GM13976 (cell line): Measurements from ENCODE around the gene KISS1R.
A peak's percentile ranks its signal among the peaks of the same experiment; 100 is the strongest.

ENCODE experiments used
- DNase-seq: peaks from one replicate; pipeline ENCODE4 v3.0.0; 2012; ENCODE audit warnings: low spot score
- in situ Hi-C: fragments of 300-500 bp; cut with MboI; formaldehyde crosslinking; loops from one replicate; pipeline ENCODE4 v1.12.0; 2022; ENCODE audit warnings: low sequenced_read_pairs, mixed read lengths, inconsistent platforms; ENCODE audit not compliant: unreplicated experiment
- TF ChIP-seq, protein P1 (sequence below): IDR thresholded peaks from 2 replicates; pipeline ENCODE4 v1.5.1; 2012; ENCODE audit warnings: borderline replicate concordance, mild to moderate bottlenecking; ENCODE audit not compliant: insufficient read depth; ENCODE audit errors: extremely low read depth, missing control alignments, control extremely low read depth

The KISS1R gene

DNA sequence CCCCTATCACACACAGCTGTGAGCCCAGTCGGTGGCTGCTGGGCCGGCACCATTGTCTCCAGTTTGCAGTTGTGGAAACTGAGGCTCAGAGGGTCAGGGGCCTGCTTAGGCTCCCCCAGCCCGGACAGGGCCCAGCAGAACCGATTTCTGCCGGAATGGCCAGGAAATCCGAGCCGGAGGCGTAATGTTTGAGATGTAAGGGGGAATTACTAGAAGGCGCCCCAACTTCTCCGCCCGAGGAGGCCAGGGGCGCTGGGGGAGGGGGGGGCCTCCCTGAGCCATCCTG, 962 bp downstream of the KISS1R start:
- TF ChIP-seq, protein P1, sequence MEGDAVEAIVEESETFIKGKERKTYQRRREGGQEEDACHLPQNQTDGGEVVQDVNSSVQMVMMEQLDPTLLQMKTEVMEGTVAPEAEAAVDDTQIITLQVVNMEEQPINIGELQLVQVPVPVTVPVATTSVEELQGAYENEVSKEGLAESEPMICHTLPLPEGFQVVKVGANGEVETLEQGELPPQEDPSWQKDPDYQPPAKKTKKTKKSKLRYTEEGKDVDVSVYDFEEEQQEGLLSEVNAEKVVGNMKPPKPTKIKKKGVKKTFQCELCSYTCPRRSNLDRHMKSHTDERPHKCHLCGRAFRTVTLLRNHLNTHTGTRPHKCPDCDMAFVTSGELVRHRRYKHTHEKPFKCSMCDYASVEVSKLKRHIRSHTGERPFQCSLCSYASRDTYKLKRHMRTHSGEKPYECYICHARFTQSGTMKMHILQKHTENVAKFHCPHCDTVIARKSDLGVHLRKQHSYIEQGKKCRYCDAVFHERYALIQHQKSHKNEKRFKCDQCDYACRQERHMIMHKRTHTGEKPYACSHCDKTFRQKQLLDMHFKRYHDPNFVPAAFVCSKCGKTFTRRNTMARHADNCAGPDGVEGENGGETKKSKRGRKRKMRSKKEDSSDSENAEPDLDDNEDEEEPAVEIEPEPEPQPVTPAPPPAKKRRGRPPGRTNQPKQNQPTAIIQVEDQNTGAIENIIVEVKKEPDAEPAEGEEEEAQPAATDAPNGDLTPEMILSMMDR, result no peak
- in situ Hi-C loops, result loop anchor here (10.0 kb wide), 1 partner anchor 53 kb away; no protein-coding TSS in a partner anchor

DNA sequence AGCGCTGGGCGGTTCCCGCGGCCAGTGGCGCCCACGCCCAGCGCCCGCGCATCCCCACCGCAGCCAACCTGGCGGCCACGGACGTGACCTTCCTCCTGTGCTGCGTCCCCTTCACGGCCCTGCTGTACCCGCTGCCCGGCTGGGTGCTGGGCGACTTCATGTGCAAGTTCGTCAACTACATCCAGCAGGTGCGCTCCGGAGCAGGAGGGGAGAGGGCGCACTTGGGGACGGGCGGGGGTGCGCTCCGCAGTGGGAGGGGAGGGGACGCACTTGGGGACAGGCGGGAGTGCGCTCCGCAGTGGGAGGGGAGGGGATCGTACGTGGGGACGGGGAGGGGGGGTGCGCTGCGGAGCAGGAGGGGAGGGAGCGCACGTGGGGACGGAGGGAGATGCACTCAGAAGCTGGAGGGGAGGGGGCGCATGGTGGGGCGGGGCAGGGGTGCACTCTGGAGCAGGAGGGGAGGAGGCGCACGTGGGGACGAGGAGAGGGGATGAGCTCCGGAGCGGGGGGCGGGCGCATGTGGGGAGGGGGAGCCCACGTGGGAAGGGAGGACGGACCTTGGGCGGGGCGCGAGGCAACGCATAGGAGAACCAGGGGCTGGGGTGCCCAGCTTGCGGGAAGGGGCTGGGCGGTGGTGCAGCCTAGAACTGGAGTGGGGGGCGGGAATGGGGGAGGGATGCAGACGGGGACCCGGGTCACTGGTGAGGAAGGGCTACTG, 1.5 kb downstream of the KISS1R start:
- TF ChIP-seq, protein P1, result no peak

More for the DNA sequence above, 962 bp downstream of the KISS1R start:
- DNase-seq, result no peak

GRCh38 chr19:919199-920050, 2.3 kb downstream of the KISS1R start:
- in situ Hi-C loops, result loop anchor here (5.0 to 10.0 kb wide), 2 partner anchors 55 to 68 kb away; no protein-coding TSS in a partner anchor
- TF ChIP-seq, protein P1, result no peak
- no peak for DNase-seq

More for the DNA sequence above, 1.5 kb downstream of the KISS1R start:
- DNase-seq, result no peak
- in situ Hi-C loops, result loop anchor here (10.0 kb wide), 1 partner anchor 54 kb away; no protein-coding TSS in a partner anchor

- in situ Hi-C loops, result loop anchor here (5.0 kb wide), 1 partner anchor 67 kb away; no protein-coding TSS in a partner anchor
- TF ChIP-seq, protein P1, result no peak
- DNase-seq, result peak; percentile 77
Measured at GRCh38 chr19:920051-920864, 3.1 kb downstream of the KISS1R start.

- TF ChIP-seq, protein P1, result no peak
- in situ Hi-C loops, result loop anchor here (5.0 kb wide), 1 partner anchor 63 kb away; no protein-coding TSS in a partner anchor
- DNase-seq, result no peak
Measured at GRCh38 chr19:924553-925086, 7.5 kb downstream of the KISS1R start.
